SK-N-SH (cell line): Measurements from ENCODE around the gene KIF3B. TPM values are rescaled to one million over a fixed set of nuclear protein-coding genes. Genes with fewer than 3 reads are reported as not detected.

Experiments used
- CTCF ChIA-PET: fragments of 300-600, 350-600 bp; formaldehyde crosslinking; extraction: SDS; loops from one replicate; lab custom pipeline; 2021; lab: Yijun Ruan, JAX
- POLR2A ChIA-PET: fragments of 350-600 bp; sonication (Branson Sonifier 250); formaldehyde crosslinking; extraction: SDS; loops from one replicate; lab custom pipeline; 2020; ENCODE audit warnings: antibody characterized with exemption, inconsistent platforms; lab: Yijun Ruan, JAX
- DNase-seq: peaks from one replicate; pipeline ENCODE4 v3.0.0; 2012
- H2AFZ ChIP-seq: fragments of 200-600 bp; sonication (generic); 2 replicates; pipeline ENCODE4 v1.8.1; 2016; ENCODE audit warnings: antibody characterized with exemption, mild to moderate bottlenecking, low read depth
- H3F3A ChIP-seq: fragments of 200-600 bp; sonication (generic); replicated peaks from 2 replicates; pipeline ENCODE3; 2016; ENCODE audit warnings: antibody characterized with exemption, mild to moderate bottlenecking; ENCODE audit not compliant: insufficient read depth
- H3K27ac ChIP-seq, 2 experiments: fragments of 200-500 bp in 1 of 2; fragments of 200-600 bp in 1 of 2; sonication (Bioruptor generic) in 1 of 2; sonication (generic), shearing (Covaris generic) in 1 of 2; 2 replicates each; pipeline versions ENCODE4 v1.5.1 to v1.6.1; 2014 to 2016; ENCODE audit warnings: low read depth in 2 of 2, inconsistent platforms in 1 of 2, low read length in 1 of 2, mild to moderate bottlenecking in 1 of 2, mixed read lengths in 1 of 2
- H3K27me3 ChIP-seq: fragments of 200-600 bp; sonication (generic), shearing (Covaris generic); 2 replicates; pipeline ENCODE4 v1.6.1; 2016; ENCODE audit warnings: mixed run types; ENCODE audit not compliant: insufficient read depth
- H3K36me3 ChIP-seq, 2 experiments: fragments of 200-500 bp in 1 of 2; fragments of 200-600 bp in 1 of 2; sonication (Bioruptor generic) in 1 of 2; sonication (generic) in 1 of 2; replicated peaks in 1 of 2; 2 replicates each; pipeline versions ENCODE3 to v1.5.1; 2014 to 2016; ENCODE audit warnings: low read length in 1 of 2, mild to moderate bottlenecking in 1 of 2; ENCODE audit not compliant: insufficient read depth in 2 of 2, control insufficient read depth in 1 of 2
- H3K4me1 ChIP-seq, 2 experiments: fragments of 200-500 bp in 1 of 2; fragments of 200-600 bp in 1 of 2; sonication (Bioruptor generic) in 1 of 2; sonication (generic), shearing (Covaris generic) in 1 of 2; 2 replicates each; pipeline versions ENCODE4 v1.5.1 to v1.6.1; 2014 to 2016; ENCODE audit warnings: low read depth in 1 of 2, low read length in 1 of 2, mixed run types in 1 of 2; ENCODE audit not compliant: insufficient read depth in 2 of 2, control insufficient read depth in 1 of 2
- H3K4me2 ChIP-seq: fragments of 200-600 bp; sonication (generic), shearing (Covaris generic); 2 replicates; pipeline ENCODE4 v1.6.1; 2017; ENCODE audit warnings: mixed run types
- H3K4me3 ChIP-seq, 2 experiments: fragments of 200-500 bp in 1 of 2; fragments of 200-600 bp in 1 of 2; sonication (Bioruptor generic) in 1 of 2; sonication (generic), shearing (Covaris generic) in 1 of 2; 2 replicates each; pipeline versions ENCODE4 v1.5.1 to v1.8.1; 2014 to 2016; ENCODE audit warnings: low read depth in 2 of 2, inconsistent platforms in 1 of 2, low read length in 1 of 2, mild to moderate bottlenecking in 1 of 2, mixed read lengths in 1 of 2, moderate library complexity in 1 of 2
- H3K79me2 ChIP-seq: fragments of 200-600 bp; sonication (generic); 2 replicates; pipeline ENCODE4 v1.8.1; 2017; ENCODE audit warnings: mild to moderate bottlenecking; ENCODE audit not compliant: insufficient read depth
- H3K9ac ChIP-seq: fragments of 200-600 bp; sonication (generic); 2 replicates; pipeline ENCODE4 v1.6.1; 2017; ENCODE audit warnings: mixed run types
- H3K9me2 ChIP-seq: fragments of 200-600 bp; sonication (generic); 2 replicates; pipeline ENCODE4 v1.6.1; 2017; ENCODE audit warnings: mixed run types
- H3K9me3 ChIP-seq: fragments of 200-600 bp; sonication (generic); 2 replicates; pipeline ENCODE4 v1.6.1; 2017; ENCODE audit warnings: mixed run types, mild to moderate bottlenecking, moderate library complexity
- H4K20me1 ChIP-seq: fragments of 200-600 bp; sonication (generic); 2 replicates; pipeline ENCODE4 v1.6.1; 2017; ENCODE audit warnings: mild to moderate bottlenecking, mixed run types; ENCODE audit not compliant: insufficient read depth
- FOXJ3 ChIP-seq: sonication (generic); formaldehyde crosslinking; IDR thresholded peaks from 2 replicates; pipeline ENCODE4 v1.5.1; 2020; ENCODE audit warnings: mild to moderate bottlenecking, missing genetic modification reagents
- GABPA ChIP-seq: IDR thresholded peaks from 2 replicates; pipeline ENCODE4 v1.4.0; 2012; ENCODE audit warnings: low read depth, mild to moderate bottlenecking
- MEF2A ChIP-seq: IDR thresholded peaks from 2 replicates; pipeline ENCODE4 v1.4.0; 2012; ENCODE audit warnings: low read depth, borderline replicate concordance
- RXRA ChIP-seq: IDR thresholded peaks from 2 replicates; pipeline ENCODE4 v1.4.0; 2012; ENCODE audit warnings: low read depth, mild to moderate bottlenecking, borderline replicate concordance
- SIN3A ChIP-seq: IDR thresholded peaks from 2 replicates; pipeline ENCODE4 v1.6.1; 2012; ENCODE audit warnings: low read depth, mild to moderate bottlenecking, low read length, moderate library complexity, borderline replicate concordance
- TAF1 ChIP-seq: IDR thresholded peaks from 2 replicates; pipeline ENCODE4 v1.6.1; 2012; ENCODE audit warnings: low read depth, mild to moderate bottlenecking, low read length, moderate library complexity, borderline replicate concordance
- TEAD4 ChIP-seq: IDR thresholded peaks from 2 replicates; pipeline ENCODE4 v1.4.0; 2012; ENCODE audit warnings: mild to moderate bottlenecking, borderline replicate concordance; ENCODE audit not compliant: insufficient read depth
- YY1 ChIP-seq: IDR thresholded peaks from 2 replicates; pipeline ENCODE4 v1.4.0; 2012; ENCODE audit warnings: low read depth, mild to moderate bottlenecking
- WGBS: methylation state at CpG from one replicate; pipeline ENCODE4 v1.1.6; 2017; ENCODE audit warnings: low lambda C conversion rate; 5-methylcytosine and 5-hydroxymethylcytosine counted together
- polyA plus RNA-seq, 3 experiments: library from polyadenylated mRNA; depleted of rRNA; stranded (reverse); fragments of >200 nt; gene quantifications; 2 replicates each; pipeline ENCODE4 v1.2.3, GENCODE V29; 2012

KIF3B gene
- polyA plus RNA-seq, 1 of the 3 experiments (the other 2 are of a cell fraction): 18.6 TPM

GRCh38 chr20:32237419-32237818 lies 40.0 kb upstream of the KIF3B start:
- H3K4me2 ChIP-seq: no peak overlapping the region
- H4K20me1 ChIP-seq: no peaks in the 10 kb centered on the region
- peaks cover 0 to 3% of the 10 kb centered on the region in 2 experiments; a peak in 1 of 4 replicates for H3K4me1 ChIP-seq
- H3F3A ChIP-seq: no peaks in the 10 kb centered on the region
- TF ChIP-seq TEAD4 (no peak), MEF2A (no peak), TAF1 (no peak), SIN3A (no peak), RXRA (no peak)
- no peak overlapping the region for H3K4me3 ChIP-seq
- CTCF ChIA-PET: no interaction called here
- POLR2A ChIA-PET: no interaction called here
- no peak for DNase-seq
- peaks cover 11 to 29% of the 10 kb centered on the region in 2 experiments for H3K36me3 ChIP-seq
- no peak overlapping the region for H2AFZ ChIP-seq
- WGBS: 87% methylated on average over 6 of the region's 6 CpGs
- no peaks in the 10 kb centered on the region for H3K79me2 ChIP-seq
- no peak overlapping the region for H3K27ac ChIP-seq
- H3K9me3 ChIP-seq: no peaks in the 10 kb centered on the region
- H3K9me2 ChIP-seq: no peaks in the 10 kb centered on the region
- H3K27me3 ChIP-seq: no peaks in the 10 kb centered on the region
- H3K9ac ChIP-seq: no peak overlapping the region

- Histone ChIP-seq H3K9ac (no peak overlapping the region), H3K4me2 (no peak overlapping the region), H3F3A (no peaks in the 10 kb centered on the region), H3K27me3 (no peaks in the 10 kb centered on the region), H2AFZ (no peak overlapping the region), H4K20me1 (no peaks in the 10 kb centered on the region), H3K4me1 (peaks cover 0 to 3% of the 10 kb centered on the region in 2 experiments; a peak in 1 of 4 replicates), H3K27ac (no peak overlapping the region), H3K9me2 (no peaks in the 10 kb centered on the region), H3K79me2 (no peaks in the 10 kb centered on the region), H3K4me3 (no peak overlapping the region), H3K9me3 (no peaks in the 10 kb centered on the region), H3K36me3 (peaks cover 3 to 16% of the 10 kb centered on the region in 2 experiments)
- 88% methylated on average over 3 of the region's 9 CpGs for WGBS
- TF ChIP-seq YY1: no peak
- no peak for TF ChIP-seq FOXJ3 (CRISPR knock-in tag)
- POLR2A ChIA-PET: no interaction called here
- CTCF ChIA-PET: no interaction called here
- no peak for DNase-seq
Measured at GRCh38 chr20:32238483-32239425, 38.7 kb upstream of the KIF3B start.

GRCh38 chr20:32240205-32240604 lies 37.2 kb upstream of the KIF3B start:
- H3K4me2 ChIP-seq: no peak overlapping the region
- peak; percentile 43 for DNase-seq
- H3K27me3 ChIP-seq: no peaks in the 10 kb centered on the region
- POLR2A ChIA-PET: interaction anchor here (0.6 kb wide), 1 partner anchor 74 kb away, joined by 5 read pairs; no protein-coding TSS in a partner anchor
- no peaks in the 10 kb centered on the region for H3K9me3 ChIP-seq
- H3F3A ChIP-seq: no peaks in the 10 kb centered on the region
- peaks cover 0 to 5% of the 10 kb centered on the region in 2 experiments for H3K36me3 ChIP-seq
- no peak overlapping the region for H3K9ac ChIP-seq
- peaks cover 0 to 3% of the 10 kb centered on the region in 2 experiments; a peak in 1 of 4 replicates for H3K4me1 ChIP-seq
- no peak overlapping the region for H2AFZ ChIP-seq
- WGBS: 0% methylated on average over 1 of the region's 1 CpG
- H3K27ac ChIP-seq: no peak overlapping the region
- no peak for TF ChIP-seq GABPA
- TF ChIP-seq, all 33 proteins: peak for 0
- CTCF ChIA-PET: interaction anchor here (0.6 to 0.8 kb wide), 2 partner anchors 77 to 152 kb away, joined by 3 read pairs; no protein-coding TSS in a partner anchor
- H3K9me2 ChIP-seq: no peaks in the 10 kb centered on the region
- no peak overlapping the region for H3K4me3 ChIP-seq
- no peaks in the 10 kb centered on the region for H3K79me2 ChIP-seq
- no peaks in the 10 kb centered on the region for H4K20me1 ChIP-seq
